GM12878 (cell line): Measurements from ENCODE around the gene CNTNAP2.

Experiments used
- CHD2 ChIP-seq: IDR thresholded peaks from 2 replicates; pipeline ENCODE4 v1.6.1; 2011; ENCODE audit warnings: low read depth, low read length, improper control_type of control experiment, borderline replicate concordance
- CREM ChIP-seq: IDR thresholded peaks from 2 replicates; pipeline ENCODE4 v1.6.1; 2014; ENCODE audit warnings: antibody characterized with exemption, low read depth
- CTCF ChIP-seq, 3 experiments: IDR thresholded peaks in 2 of 3; conservative IDR thresholded peaks in 1 of 3; 2 replicates each; pipeline ENCODE4 v1.5.1; 2011; ENCODE audit warnings: low read depth in 3 of 3, low read length in 3 of 3, mild to moderate bottlenecking in 3 of 3, control low read depth in 2 of 3, moderate library complexity in 2 of 3, inconsistent platforms in 1 of 3, mixed read lengths in 1 of 3; ENCODE audit not compliant: control insufficient read depth in 2 of 3, insufficient read depth in 1 of 3; ENCODE audit errors: extremely low read depth in 1 of 3
- EZH2 ChIP-seq: IDR thresholded peaks from 2 replicates; pipeline ENCODE4 v1.6.1; 2012; ENCODE audit warnings: low read depth, mild to moderate bottlenecking, control low read depth, inconsistent platforms, low read length, borderline replicate concordance; ENCODE audit not compliant: control insufficient read depth
- RELB ChIP-seq: fragments of 450-650 bp; IDR thresholded peaks from 2 replicates; pipeline ENCODE4 v1.6.1; 2017; ENCODE audit warnings: low read depth, mild to moderate bottlenecking, moderate library complexity
- ZNF274 ChIP-seq: IDR thresholded peaks from one replicate; pipeline ENCODE4 v1.8.0; 2011; ENCODE audit not compliant: insufficient read length, insufficient read depth

DNA sequence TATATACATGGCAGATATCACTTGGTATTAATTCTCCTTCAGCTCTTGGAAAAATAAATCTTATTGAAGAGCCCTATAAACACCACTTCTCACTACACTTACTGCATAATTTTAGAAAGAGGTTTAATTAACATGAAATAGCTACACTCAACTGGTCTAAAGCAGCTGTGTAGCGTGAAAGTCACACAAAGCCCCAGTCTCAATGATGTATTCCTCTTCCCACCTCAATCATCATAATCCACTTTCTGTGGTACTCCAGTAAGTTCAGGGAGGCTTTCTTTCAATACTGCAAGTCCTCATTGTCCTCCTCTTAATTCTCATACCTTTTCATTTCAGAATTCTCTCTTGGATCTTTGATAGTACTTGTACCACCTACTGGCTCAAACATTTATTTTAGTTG, 688.0 kb downstream of the CNTNAP2 start:
- TF ChIP-seq CREM, result no peak
- TF ChIP-seq CHD2, result no peak
- no peak for TF ChIP-seq ZNF274
- no peak for TF ChIP-seq RELB
- no peak for TF ChIP-seq CTCF (IDR thresholded peaks at IDR 0.05 in 2 of 3, conservative IDR thresholded peaks at IDR 0.05 in 1 of 3; ENCODE audit: control insufficient read depth in 2 of 3, extremely low read depth in 1 of 3, insufficient read depth in 1 of 3, low read depth in 3 of 3, low read length in 3 of 3)
- no peak for TF ChIP-seq EZH2
